ENCODE results near the gene ABCC4.

Gene ABCC4

DNA sequence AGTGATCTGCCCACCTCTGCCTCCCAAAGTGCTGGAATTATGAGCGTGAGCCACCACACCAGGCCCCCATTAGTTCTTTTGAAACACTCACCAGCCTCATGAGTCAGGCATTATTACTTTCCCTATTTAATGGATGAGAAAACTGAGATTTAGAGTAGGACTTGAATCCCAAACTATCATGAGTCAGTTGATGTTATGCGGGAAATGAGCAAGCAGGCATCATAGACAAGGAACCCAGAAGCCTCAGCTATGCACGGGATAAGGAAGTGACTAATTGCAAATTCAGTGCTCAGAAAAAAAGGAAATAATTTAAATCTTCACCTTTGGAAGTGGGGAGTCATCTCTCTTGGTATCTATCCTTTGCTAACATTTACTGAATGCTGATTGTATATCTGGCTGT, 217.5 kb downstream of the ABCC4 start:
- no peak overlapping the region for H3K4me3 ChIP-seq (ENCODE audit: low read depth, low read length)
- TF ChIP-seq, protein P1, sequence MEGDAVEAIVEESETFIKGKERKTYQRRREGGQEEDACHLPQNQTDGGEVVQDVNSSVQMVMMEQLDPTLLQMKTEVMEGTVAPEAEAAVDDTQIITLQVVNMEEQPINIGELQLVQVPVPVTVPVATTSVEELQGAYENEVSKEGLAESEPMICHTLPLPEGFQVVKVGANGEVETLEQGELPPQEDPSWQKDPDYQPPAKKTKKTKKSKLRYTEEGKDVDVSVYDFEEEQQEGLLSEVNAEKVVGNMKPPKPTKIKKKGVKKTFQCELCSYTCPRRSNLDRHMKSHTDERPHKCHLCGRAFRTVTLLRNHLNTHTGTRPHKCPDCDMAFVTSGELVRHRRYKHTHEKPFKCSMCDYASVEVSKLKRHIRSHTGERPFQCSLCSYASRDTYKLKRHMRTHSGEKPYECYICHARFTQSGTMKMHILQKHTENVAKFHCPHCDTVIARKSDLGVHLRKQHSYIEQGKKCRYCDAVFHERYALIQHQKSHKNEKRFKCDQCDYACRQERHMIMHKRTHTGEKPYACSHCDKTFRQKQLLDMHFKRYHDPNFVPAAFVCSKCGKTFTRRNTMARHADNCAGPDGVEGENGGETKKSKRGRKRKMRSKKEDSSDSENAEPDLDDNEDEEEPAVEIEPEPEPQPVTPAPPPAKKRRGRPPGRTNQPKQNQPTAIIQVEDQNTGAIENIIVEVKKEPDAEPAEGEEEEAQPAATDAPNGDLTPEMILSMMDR (IDR thresholded peaks at IDR 0.05; ENCODE audit: insufficient read depth, low read length, missing control alignments) = no peak
- peak; percentile 65 for DNase-seq (ENCODE audit: low read depth, low spot score)
- POLR2A ChIA-PET = no interaction called here
- CTCF ChIA-PET = no interaction called here

DNA sequence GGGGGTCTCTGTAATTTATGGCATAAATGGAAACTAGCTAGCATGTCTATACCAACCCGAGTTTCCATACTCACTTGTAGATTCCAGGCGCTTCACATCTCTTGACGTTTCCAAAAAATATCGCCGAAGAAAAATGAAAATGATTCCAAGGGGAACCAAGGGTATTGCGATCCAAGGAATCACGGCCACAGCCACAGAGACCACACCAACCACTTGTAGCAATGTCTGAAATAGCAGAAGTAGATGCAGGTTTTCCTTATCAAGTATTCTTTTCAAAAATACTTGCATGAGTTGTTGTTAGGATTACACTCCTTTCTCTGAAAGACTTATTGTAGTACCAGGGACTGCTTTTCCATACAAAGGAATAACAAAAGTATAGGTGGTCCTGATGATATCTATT, 218.2 kb downstream of the ABCC4 start:
- ChIA-PET POLR2A (no interaction called here), CTCF (no interaction called here)
- DNase-seq (ENCODE audit: low read depth, low spot score) = no peak
- H3K4me3 ChIP-seq (ENCODE audit: low read depth, low read length) = no peak overlapping the region
- TF ChIP-seq, protein P1 (IDR thresholded peaks at IDR 0.05; ENCODE audit: insufficient read depth, low read length, missing control alignments) = no peak

DNA sequence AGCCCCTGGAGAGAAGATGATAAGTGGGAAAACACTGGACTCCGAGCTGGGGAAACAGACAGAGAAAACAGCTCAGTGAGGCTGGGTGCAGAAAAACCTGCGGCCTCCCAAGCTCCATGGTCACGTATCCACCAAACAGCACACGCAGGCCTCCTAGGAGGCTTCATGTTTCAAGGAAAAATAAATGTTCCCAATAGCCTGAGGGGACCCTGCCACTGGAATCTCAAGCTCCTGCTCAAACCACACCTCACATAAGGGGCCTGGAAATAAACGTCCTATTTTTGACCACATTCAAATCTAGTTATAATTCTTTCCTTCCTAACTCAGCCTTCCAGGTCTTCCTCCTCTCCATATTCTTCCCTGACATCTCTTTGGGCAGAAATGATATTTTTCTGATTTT, 225.7 kb downstream of the ABCC4 start:
- ChIA-PET POLR2A (no interaction called here), CTCF (no interaction called here)
- no peak overlapping the region for H3K4me3 ChIP-seq (ENCODE audit: low read depth, low read length)
- TF ChIP-seq, protein P1 (IDR thresholded peaks at IDR 0.05; ENCODE audit: insufficient read depth, low read length, missing control alignments) = no peak
- no peak for DNase-seq (ENCODE audit: low read depth, low spot score)

- CTCF ChIA-PET = no interaction called here
- no peak for DNase-seq (ENCODE audit: low read depth, low spot score)
- TF ChIP-seq, protein P1 (IDR thresholded peaks at IDR 0.05; ENCODE audit: insufficient read depth, low read length, missing control alignments) = no peak
- POLR2A ChIA-PET = no interaction called here
- H3K4me3 ChIP-seq (ENCODE audit: low read depth, low read length) = no peak overlapping the region
Observed at GRCh38 chr13:95074820-95075219, 226.4 kb downstream of the ABCC4 start.

DNA sequence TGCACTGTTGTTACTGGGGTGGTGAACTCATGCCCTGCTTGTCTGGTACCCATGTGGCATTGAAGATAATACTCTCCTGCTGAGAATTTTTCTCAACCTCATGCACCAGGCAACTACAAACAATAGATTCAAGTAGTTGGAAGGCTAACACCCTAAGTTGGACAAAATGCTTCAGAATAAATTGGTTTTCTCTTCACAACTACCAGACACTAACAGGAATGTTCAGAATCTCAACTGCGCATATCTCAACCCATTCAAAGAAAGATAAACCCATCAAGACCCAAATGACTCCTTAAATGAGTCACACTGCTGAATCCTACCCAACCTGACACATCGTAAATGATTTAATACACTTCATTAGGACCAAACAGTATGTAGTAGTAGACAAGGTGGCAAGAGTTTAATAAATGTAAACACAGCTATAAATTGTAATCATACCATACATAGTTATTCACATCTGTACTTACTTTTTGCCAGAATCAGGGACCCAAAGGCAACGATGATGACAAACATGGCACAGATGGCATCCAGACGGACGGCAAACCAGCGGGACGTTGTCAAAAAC, 227.4 kb downstream of the ABCC4 start:
- POLR2A ChIA-PET = no interaction called here
- no peak overlapping the region for H3K4me3 ChIP-seq (ENCODE audit: low read depth, low read length)
- TF ChIP-seq, protein P1 (IDR thresholded peaks at IDR 0.05; ENCODE audit: insufficient read depth, low read length, missing control alignments) = no peak
- CTCF ChIA-PET = no interaction called here
- no peak for DNase-seq (ENCODE audit: low read depth, low spot score)

GRCh38 chr13:95067303-95067702, 233.9 kb downstream of the ABCC4 start:
- ChIA-PET POLR2A (no interaction called here), CTCF (no interaction called here)
- H3K4me3 ChIP-seq (ENCODE audit: low read depth, low read length) = no peak overlapping the region
- TF ChIP-seq, protein P1 (IDR thresholded peaks at IDR 0.05; ENCODE audit: insufficient read depth, low read length, missing control alignments) = no peak
- DNase-seq (ENCODE audit: low read depth, low spot score) = no peak
